Osteoblast (primary cell): ENCODE data around the gene SCN8A. TPM values are rescaled to one million over a fixed set of nuclear protein-coding genes. Genes with fewer than 3 reads are reported as not detected.

Source experiments
- DNase-seq: peaks from one replicate; pipeline ENCODE4 v3.0.0; 2011; ENCODE audit warnings: low spot score, mixed read lengths; ENCODE audit not compliant: insufficient read length; ENCODE audit errors: missing footprints
- H2AFZ ChIP-seq: 2 replicates; pipeline ENCODE4 v1.6.0; 2011; ENCODE audit warnings: mild to moderate bottlenecking, low read length
- H3K27ac ChIP-seq: 2 replicates; pipeline ENCODE4 v1.5.1; 2011; ENCODE audit warnings: mild to moderate bottlenecking, low read depth, low read length, moderate library complexity
- H3K27me3 ChIP-seq: 2 replicates; pipeline ENCODE4 v1.6.0; 2012; ENCODE audit warnings: mild to moderate bottlenecking, control low read depth, inconsistent platforms, low read length, moderate library complexity; ENCODE audit not compliant: insufficient read depth
- H3K36me3 ChIP-seq: 2 replicates; pipeline ENCODE4 v1.5.1; 2011; ENCODE audit warnings: mild to moderate bottlenecking, low read length, control low read depth, moderate library complexity; ENCODE audit not compliant: insufficient read depth
- H3K4me1 ChIP-seq: 2 replicates; pipeline ENCODE4 v1.5.1; 2011; ENCODE audit warnings: mild to moderate bottlenecking, low read length, control low read depth, moderate library complexity; ENCODE audit not compliant: insufficient read depth
- H3K4me2 ChIP-seq: 2 replicates; pipeline ENCODE4 v1.6.0; 2011; ENCODE audit warnings: mild to moderate bottlenecking, low read length; ENCODE audit not compliant: insufficient read depth
- H3K4me3 ChIP-seq: fragments of 200-600 bp; sonication (generic); 3 replicates; pipeline ENCODE4 v1.5.1; 2012; ENCODE audit warnings: mild to moderate bottlenecking, low read length, inconsistent platforms; ENCODE audit not compliant: insufficient read depth
- H3K79me2 ChIP-seq: 2 replicates; pipeline ENCODE4 v1.6.0; 2012; ENCODE audit warnings: mild to moderate bottlenecking, low read length, control low read depth, inconsistent platforms; ENCODE audit not compliant: insufficient read depth
- H3K9me3 ChIP-seq: 2 replicates; pipeline ENCODE4 v1.5.1; 2011; ENCODE audit warnings: low read depth, low read length, control low read depth
- H4K20me1 ChIP-seq: 2 replicates; pipeline ENCODE4 v1.6.0; 2012; ENCODE audit warnings: mild to moderate bottlenecking, low read length, control low read depth; ENCODE audit not compliant: insufficient read depth
- total RNA-seq: library from RNA; depleted of rRNA; stranded (reverse); fragments of >200 nt; gene quantifications from 2 replicates; pipeline ENCODE4 v1.2.3, GENCODE V29; 2012
- TF ChIP-seq, protein P1 (sequence below): IDR thresholded peaks from 2 replicates; pipeline ENCODE4 v1.5.1; 2011; ENCODE audit warnings: mild to moderate bottlenecking, low read depth, low read length, moderate library complexity; ENCODE audit errors: extremely low read depth

The SCN8A gene
- total RNA-seq, 1 donor = 26.4 TPM

DNA sequence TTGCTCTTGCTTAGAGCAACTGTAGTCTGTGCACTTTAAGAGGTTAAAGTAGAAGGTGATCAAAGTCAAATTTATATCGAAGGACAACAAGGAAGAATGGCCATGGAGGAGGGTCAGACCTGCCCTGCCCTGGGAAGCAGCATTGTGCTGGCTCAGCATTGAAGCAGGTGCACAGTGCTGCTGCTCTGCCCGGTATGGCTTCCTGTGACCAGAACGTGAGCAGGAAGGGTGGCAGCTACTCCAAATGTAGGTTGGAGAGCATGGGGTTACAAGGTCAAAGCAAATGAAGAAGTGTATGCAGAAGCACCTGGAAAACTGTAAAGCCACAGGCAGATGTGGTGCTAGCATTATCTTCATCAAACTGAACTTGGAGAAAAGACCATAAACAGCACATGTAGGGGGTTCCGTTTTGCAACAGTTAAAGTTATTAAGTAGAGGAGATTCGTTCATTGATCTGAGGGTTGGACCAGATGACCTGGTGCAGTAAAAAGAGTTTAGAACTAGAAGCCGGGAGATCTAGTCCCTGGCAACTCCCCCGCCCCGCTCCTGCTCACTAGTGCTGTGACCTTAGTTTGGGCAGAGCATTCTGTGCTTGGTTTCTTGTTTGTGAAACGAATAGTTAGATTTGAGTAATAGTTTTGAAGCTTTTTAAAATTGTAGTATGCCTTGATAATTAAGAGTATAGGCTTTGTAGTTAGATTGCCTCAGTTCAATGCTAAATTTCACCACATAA lies 84.2 kb downstream of the SCN8A start:
- peaks cover 19% of the 10 kb centered on the region for H3K79me2 ChIP-seq
- H3K36me3 ChIP-seq = no peaks in the 10 kb centered on the region
- no peaks in the 10 kb centered on the region for H3K27me3 ChIP-seq

DNA sequence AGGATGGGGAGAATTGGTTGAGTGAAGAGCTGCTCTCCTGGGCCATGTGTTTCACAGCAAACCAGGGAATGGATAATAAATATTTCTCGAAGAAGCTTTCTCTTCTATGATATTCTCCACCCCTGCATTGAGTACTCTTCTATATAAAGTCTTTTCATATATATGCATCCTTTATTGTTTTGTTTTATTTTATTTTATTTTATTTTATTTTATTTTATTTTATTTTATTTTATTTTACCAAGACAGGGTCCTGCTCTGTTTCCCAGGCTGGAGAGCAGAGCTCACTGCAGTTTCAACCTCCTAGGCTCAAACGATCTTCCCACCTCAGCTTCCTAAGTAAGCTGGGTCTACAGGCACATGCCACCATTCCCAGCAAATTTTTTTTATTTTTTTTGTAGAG lies 85.8 kb downstream of the SCN8A start:
- no peak overlapping the region for H3K27ac ChIP-seq
- TF ChIP-seq, protein P1, sequence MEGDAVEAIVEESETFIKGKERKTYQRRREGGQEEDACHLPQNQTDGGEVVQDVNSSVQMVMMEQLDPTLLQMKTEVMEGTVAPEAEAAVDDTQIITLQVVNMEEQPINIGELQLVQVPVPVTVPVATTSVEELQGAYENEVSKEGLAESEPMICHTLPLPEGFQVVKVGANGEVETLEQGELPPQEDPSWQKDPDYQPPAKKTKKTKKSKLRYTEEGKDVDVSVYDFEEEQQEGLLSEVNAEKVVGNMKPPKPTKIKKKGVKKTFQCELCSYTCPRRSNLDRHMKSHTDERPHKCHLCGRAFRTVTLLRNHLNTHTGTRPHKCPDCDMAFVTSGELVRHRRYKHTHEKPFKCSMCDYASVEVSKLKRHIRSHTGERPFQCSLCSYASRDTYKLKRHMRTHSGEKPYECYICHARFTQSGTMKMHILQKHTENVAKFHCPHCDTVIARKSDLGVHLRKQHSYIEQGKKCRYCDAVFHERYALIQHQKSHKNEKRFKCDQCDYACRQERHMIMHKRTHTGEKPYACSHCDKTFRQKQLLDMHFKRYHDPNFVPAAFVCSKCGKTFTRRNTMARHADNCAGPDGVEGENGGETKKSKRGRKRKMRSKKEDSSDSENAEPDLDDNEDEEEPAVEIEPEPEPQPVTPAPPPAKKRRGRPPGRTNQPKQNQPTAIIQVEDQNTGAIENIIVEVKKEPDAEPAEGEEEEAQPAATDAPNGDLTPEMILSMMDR = no peak
- H2AFZ ChIP-seq = no peak overlapping the region

More for the DNA sequence above, 84.2 kb downstream of the SCN8A start:
- TF ChIP-seq, protein P1 = no peak
- DNase-seq = no peak
- Histone ChIP-seq H3K4me1 (peaks cover 6% of the 10 kb centered on the region), H3K4me2 (no peak overlapping the region), H3K9me3 (no peaks in the 10 kb centered on the region), H4K20me1 (peaks cover 9% of the 10 kb centered on the region), H2AFZ (no peak overlapping the region), H3K4me3 (no peak overlapping the region), H3K27ac (no peak overlapping the region)

DNA sequence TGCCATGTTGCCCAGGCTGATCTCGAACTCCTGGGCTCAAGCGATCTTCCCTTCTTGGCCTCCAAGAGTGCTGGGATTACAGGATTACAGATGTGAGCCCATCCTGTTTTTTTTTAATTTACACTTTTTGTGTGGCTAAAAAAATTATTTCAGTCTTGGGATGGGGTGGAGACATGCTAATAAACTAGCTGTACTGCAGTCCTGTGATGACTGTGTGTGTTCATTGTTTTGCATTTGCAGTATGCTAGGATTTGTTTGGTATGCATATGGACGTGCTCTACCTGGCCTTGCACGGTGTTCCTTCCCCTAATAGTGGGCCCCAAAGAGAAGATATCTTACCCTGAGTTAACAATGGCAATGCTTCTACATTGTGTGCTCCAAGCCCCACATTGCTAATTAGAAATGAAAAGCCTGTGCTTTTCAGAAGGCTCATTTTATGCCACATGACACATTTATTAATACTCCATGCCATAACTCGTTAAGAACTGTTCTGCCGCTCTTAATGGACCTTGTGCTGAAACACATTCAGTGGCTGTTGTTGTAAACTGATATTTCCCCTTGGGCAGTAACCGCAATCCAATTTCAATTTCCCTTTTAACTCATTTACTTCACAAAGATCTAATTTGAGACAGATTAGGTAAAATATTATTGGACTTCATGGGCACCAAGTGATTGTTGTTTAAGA lies 86.4 kb downstream of the SCN8A start:
- H4K20me1 ChIP-seq = peaks cover 5% of the 10 kb centered on the region
- no peak overlapping the region for H3K4me2 ChIP-seq
- no peak overlapping the region for H3K27ac ChIP-seq
- H3K4me1 ChIP-seq = peaks cover 6% of the 10 kb centered on the region
- no peak for DNase-seq
- H3K36me3 ChIP-seq = no peaks in the 10 kb centered on the region
- no peak overlapping the region for H3K4me3 ChIP-seq
- peaks cover 25% of the 10 kb centered on the region for H3K79me2 ChIP-seq
- H3K27me3 ChIP-seq = no peaks in the 10 kb centered on the region
- H3K9me3 ChIP-seq = no peaks in the 10 kb centered on the region
- no peak overlapping the region for H2AFZ ChIP-seq
- TF ChIP-seq, protein P1 = no peak

More for the DNA sequence above, 85.8 kb downstream of the SCN8A start:
- no peak overlapping the region for H3K4me2 ChIP-seq
- no peak for DNase-seq
- H3K9me3 ChIP-seq = no peaks in the 10 kb centered on the region
- H3K79me2 ChIP-seq = peaks cover 23% of the 10 kb centered on the region
- H3K4me3 ChIP-seq = no peak overlapping the region
- peaks cover 6% of the 10 kb centered on the region for H3K4me1 ChIP-seq
- no peaks in the 10 kb centered on the region for H3K27me3 ChIP-seq
- no peaks in the 10 kb centered on the region for H3K36me3 ChIP-seq
- H4K20me1 ChIP-seq = peaks cover 6% of the 10 kb centered on the region

DNA sequence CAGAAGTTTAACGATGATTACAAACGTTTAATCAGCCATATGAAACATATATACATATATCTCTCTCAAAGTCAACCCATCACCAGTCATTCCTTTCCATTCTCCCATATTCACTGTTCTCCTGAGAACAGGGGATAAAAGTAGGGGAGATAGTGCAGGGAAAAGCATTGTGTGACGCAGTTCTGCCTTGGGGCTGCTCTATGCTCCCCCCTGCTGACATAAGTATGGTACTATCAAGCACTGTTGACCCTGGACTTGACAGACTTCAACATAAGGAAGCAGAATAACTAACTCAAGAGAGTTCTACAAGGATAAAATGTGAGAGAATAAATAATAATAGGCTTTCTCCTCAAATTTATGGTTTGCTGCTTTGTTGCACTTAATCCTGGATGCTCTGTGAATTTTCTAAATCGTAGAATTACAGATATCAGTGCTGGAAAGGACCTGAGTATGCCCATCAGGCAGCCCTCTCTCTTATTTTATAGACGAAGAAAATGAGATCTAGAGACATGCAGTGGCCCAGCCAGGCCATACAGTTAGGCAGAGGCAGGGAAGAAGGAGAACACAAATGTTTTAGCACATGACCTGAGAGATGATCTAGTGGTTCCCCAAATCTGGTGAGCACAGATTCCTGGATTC lies 87.2 kb downstream of the SCN8A start:
- peak overlapping the region; percentile 8 for H3K4me2 ChIP-seq
- no peaks in the 10 kb centered on the region for H3K27me3 ChIP-seq
- H3K36me3 ChIP-seq = no peaks in the 10 kb centered on the region
- no peak overlapping the region for H3K27ac ChIP-seq
- no peaks in the 10 kb centered on the region for H3K9me3 ChIP-seq
- TF ChIP-seq, protein P1 = peak; percentile 90
- H3K79me2 ChIP-seq = peaks cover 28% of the 10 kb centered on the region
- no peak overlapping the region for H3K4me3 ChIP-seq
- H4K20me1 ChIP-seq = no peaks in the 10 kb centered on the region
- H2AFZ ChIP-seq = no peak overlapping the region
- H3K4me1 ChIP-seq = peaks cover 10% of the 10 kb centered on the region
- DNase-seq = peak; percentile 80
